Naive thymus-derived CD8-positive, alpha-beta T cell (primary cell): ENCODE measurements around the gene RSAD2. TPM values are rescaled to one million over a fixed set of nuclear protein-coding genes. Genes with fewer than 3 reads are reported as not detected.
"Not testable (repeated sequence)": the region's sequence is repeated elsewhere in the genome, so short reads cannot be mapped to it uniquely, and the experiment has no call there.

Experiments used
- ATAC-seq, 2 donors: fragments of 150-1000 bp; cut with Tn5 transposase in 1 of 2; sonication (Bioruptor Pico), chemical (Tn5 transposase) in 1 of 2; 1 replicate in 1 of 2; 2 replicates in 1 of 2; pipeline ENCODE4 v1.10.0; 2021; ENCODE audit warnings: mild to moderate bottlenecking in 2 of 2, moderate library complexity in 2 of 2
- POLR2A ChIA-PET: fragments of 350-600 bp; sonication (Branson Sonifier 250); formaldehyde crosslinking; loops from one replicate; lab custom pipeline; 2021; ENCODE audit warnings: antibody characterized with exemption; lab: Charles Lee
- DNase-seq, 10 donors: peaks; one replicate each; pipeline versions ENCODE4 v3.0.0 to v3.0.0-alpha.2; 2020 to 2022
- H3K27ac Mint-ChIP-seq, 10 donors: one replicate each; pipeline ENCODE4 v1.8.0; 2020 to 2022; ENCODE audit warnings: mild to moderate bottlenecking in 10 of 10, mixed read lengths in 10 of 10, moderate library complexity in 4 of 10, inconsistent platforms in 1 of 10
- H3K27me3 Mint-ChIP-seq, 5 donors: one replicate each; pipeline ENCODE4 v1.8.0; 2021 to 2022; ENCODE audit warnings: mixed read lengths in 5 of 5
- H3K36me3 Mint-ChIP-seq, 3 donors: one replicate each; pipeline ENCODE4 v1.8.0; 2020 to 2022; ENCODE audit warnings: mixed read lengths in 3 of 3, mild to moderate bottlenecking in 2 of 3, inconsistent platforms in 1 of 3
- H3K4me1 Mint-ChIP-seq, 4 donors: one replicate each; pipeline ENCODE4 v1.8.0; 2021 to 2022; ENCODE audit warnings: mixed read lengths in 4 of 4
- H3K4me3 Mint-ChIP-seq, 10 donors: one replicate each; pipeline ENCODE4 v1.8.0; 2020 to 2022; ENCODE audit warnings: mild to moderate bottlenecking in 10 of 10, mixed read lengths in 10 of 10, moderate library complexity in 6 of 10, inconsistent platforms in 1 of 10
- H3K9me3 Mint-ChIP-seq, 9 donors: one replicate each; pipeline ENCODE4 v1.8.0; 2020 to 2022; ENCODE audit warnings: mixed read lengths in 9 of 9, mild to moderate bottlenecking in 3 of 9, inconsistent platforms in 1 of 9, moderate library complexity in 1 of 9
- polyA plus RNA-seq, 3 donors: library from polyadenylated mRNA; unstranded; fragments of 300-500 nt; fragmentation: Illumina TruSeq; gene quantifications; one replicate each; pipeline ENCODE4 v1.2.3, GENCODE V29; 2021
- total RNA-seq, 8 experiments: library from RNA in 2 of 8; stranded (reverse) in 2 of 8; gene quantifications; one replicate each; pipeline ENCODE4 v1.2.3 and lab custom pipeline; 2021 to 2026

The RSAD2 gene
- total and polyA plus RNA-seq, 5 experiments from 2014 or later, result 4.0 to 11.1 (median 5.2) TPM

DNA sequence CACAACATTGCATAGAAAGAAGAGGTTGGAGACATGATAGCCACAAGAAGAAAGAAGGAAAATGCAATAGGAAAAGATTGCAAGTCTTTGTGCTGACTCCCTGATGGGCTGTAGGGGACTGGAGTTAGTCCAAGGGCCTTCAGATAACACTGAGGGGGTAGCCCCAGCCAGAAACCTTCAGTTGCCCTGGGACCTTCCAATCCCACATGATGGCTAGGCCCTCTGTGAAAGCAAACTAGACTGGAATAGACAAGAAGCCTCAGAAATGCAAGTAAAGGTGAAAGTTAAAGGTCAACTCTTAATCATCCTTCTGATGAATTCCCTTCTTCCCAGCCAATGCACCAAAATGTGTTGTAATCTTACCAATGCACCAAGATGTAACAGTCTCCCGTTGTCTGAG is 31.0 kb upstream of the RSAD2 start:
- H3K9me3 Mint-ChIP-seq, result peaks cover 19 to 88% (median 49%) of the 10 kb centered on the region in 9 donors
- peaks cover 49 to 90% (median 66%) of the 10 kb centered on the region in 3 donors for H3K36me3 Mint-ChIP-seq
- H3K4me1 Mint-ChIP-seq, result peaks cover 0 to 3% (median under 1%) of the 10 kb centered on the region in 4 donors
- no peak overlapping the region for H3K27ac Mint-ChIP-seq
- H3K4me3 Mint-ChIP-seq, result no peak overlapping the region
- POLR2A ChIA-PET, result no interaction called here
- ATAC-seq, result no peak
- no peaks in the 10 kb centered on the region for H3K27me3 Mint-ChIP-seq
- DNase-seq, result no peak

DNA sequence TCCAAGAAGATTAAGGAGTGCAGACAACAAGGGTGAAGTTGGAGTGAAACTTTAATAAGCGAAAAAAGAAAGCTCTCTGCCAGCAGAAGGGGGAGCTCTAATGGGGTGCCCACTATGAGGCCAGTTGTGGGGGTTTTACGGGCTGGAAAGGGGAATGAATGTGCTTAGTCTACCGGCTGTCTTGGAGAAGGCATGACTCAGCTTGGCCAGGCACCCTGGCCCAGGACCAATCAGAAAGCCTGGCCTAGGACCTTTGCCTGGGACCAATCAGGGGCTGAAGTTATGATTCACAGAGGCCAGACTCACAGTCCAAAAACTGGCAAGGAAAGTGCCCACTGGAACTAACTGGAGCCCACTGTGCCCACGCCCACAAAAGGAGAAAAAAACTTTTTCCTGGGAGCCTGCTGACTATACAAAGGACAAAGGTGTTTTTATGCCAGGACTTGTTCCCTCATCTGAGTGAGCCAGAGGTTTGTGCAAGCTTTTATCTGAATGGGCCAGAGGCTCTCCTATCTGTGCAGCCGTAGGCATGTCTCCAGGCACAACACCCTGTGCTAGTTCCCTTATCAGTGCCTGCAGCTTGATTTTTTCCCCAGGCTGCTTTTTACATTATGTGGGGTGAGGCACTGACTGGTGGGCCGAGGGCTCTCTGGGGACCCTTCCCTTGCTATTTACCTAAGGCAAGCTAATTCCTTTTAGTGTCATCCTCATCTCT is 30.5 kb upstream of the RSAD2 start:
- H3K9me3 Mint-ChIP-seq, result peaks cover 18 to 82% (median 49%) of the 10 kb centered on the region in 9 donors
- H3K27me3 Mint-ChIP-seq, result no peaks in the 10 kb centered on the region
- POLR2A ChIA-PET, result no interaction called here
- H3K4me3 Mint-ChIP-seq, result no peak overlapping the region
- ATAC-seq (no peak), DNase-seq (no peak)
- H3K27ac Mint-ChIP-seq, result no peak overlapping the region
- peaks cover 51 to 89% (median 67%) of the 10 kb centered on the region in 3 donors for H3K36me3 Mint-ChIP-seq
- H3K4me1 Mint-ChIP-seq, result peaks cover 0 to 4% (median 3%) of the 10 kb centered on the region in 4 donors

DNA sequence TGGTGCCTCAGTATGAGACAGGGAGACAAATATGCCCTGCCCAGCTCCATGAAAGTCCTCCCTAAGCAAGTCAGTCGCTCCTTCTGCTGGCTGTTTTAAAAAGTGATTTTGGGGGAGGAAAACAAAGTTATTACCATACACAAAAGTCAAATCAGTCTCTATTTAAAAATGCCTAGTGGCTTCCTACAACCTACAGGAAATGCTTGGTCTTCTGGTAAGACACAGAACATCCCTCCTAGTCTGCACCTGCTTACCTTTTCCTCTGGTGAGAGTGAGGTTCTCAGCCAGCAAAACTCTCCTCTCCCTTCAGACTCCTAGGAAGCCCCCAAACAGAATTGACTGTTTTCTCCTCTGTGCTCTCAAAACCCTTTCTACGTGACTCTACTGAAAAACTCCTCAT is 25.4 kb upstream of the RSAD2 start:
- Mint-ChIP-seq H3K36me3 (peaks cover 33 to 88% (median 61%) of the 10 kb centered on the region in 3 donors), H3K4me1 (peaks cover 4 to 16% (median 10%) of the 10 kb centered on the region in 4 donors), H3K27me3 (no peaks in the 10 kb centered on the region), H3K27ac (peak overlapping the region in 5 of 10 donors; percentile 9 to 77 (median 27)), H3K4me3 (no peak overlapping the region), H3K9me3 (peaks cover 8 to 33% (median 22%) of the 10 kb centered on the region in 9 donors)
- POLR2A ChIA-PET, result no interaction called here
- DNase-seq (no peak), ATAC-seq (no peak)

DNA sequence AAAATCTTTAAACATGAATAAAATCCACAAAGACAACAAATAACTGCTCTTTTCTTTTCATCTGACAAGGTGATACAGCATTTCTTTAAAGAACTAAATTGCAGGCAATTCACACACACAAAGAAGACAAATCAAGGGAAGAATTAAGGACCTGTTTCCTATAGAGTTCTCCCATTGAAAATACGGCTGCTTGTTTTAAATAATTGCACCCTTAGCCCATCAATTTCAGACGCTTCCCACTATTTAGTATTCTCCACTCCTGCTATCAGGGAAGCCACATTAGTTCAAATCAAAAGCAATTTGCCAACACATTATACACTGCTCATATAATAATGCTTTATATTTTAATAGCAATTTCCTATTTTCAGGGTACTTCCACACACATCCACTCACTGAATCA is 23.2 kb upstream of the RSAD2 start:
- Mint-ChIP-seq H3K27me3 (no peaks in the 10 kb centered on the region), H3K9me3 (peaks cover 0 to 26% (median 12%) of the 10 kb centered on the region in 9 donors), H3K27ac (no peak overlapping the region), H3K4me3 (no peak overlapping the region), H3K4me1 (peaks cover 4 to 15% (median 11%) of the 10 kb centered on the region in 4 donors), H3K36me3 (peaks cover 25 to 84% (median 62%) of the 10 kb centered on the region in 3 donors)
- DNase-seq (no peak), ATAC-seq (no peak)
- POLR2A ChIA-PET, result interaction anchor here (0.7 kb wide), 1 partner anchor 205 kb away, joined by 3 read pairs; no protein-coding TSS in a partner anchor

DNA sequence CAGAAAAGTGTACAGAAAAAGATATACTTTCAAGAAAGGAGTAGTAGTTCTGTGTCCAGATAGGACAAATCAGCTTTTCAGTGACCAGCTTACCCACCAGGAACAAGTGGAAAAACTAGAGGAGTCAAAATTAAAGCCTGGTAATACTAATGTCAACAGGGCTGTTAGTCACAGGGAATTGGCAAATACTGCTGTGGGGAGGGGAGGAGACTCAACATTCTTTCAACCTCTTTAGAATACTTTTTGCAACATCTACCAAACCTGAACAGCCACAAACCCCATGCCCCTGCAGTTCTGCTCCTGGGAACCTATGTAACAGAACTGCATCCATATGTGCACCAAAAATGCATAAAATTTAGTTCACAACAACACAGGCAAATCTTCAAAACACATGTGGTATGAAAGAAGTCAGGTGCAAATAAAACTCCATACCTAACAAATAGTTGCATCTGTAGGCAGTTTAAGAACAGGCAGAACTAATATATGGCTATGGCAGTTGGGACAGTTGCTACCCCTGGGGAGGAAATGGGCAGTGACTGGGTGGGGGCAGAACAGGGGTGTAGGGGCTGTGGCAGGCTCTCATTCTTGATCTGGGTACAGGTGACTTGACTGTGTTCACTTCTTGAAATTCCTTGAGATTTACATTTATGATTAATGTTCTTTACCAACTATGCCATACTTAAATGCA is 21.6 kb upstream of the RSAD2 start:
- peaks cover 26 to 84% (median 63%) of the 10 kb centered on the region in 3 donors for H3K36me3 Mint-ChIP-seq
- DNase-seq (no peak), ATAC-seq (no peak)
- no peaks in the 10 kb centered on the region for H3K27me3 Mint-ChIP-seq
- no peak overlapping the region for H3K27ac Mint-ChIP-seq
- POLR2A ChIA-PET, result no interaction called here
- H3K4me3 Mint-ChIP-seq, result no peak overlapping the region
- H3K9me3 Mint-ChIP-seq, result peaks cover 0 to 27% (median 16%) of the 10 kb centered on the region in 9 donors
- H3K4me1 Mint-ChIP-seq, result peaks cover 4 to 16% (median 10%) of the 10 kb centered on the region in 4 donors

DNA sequence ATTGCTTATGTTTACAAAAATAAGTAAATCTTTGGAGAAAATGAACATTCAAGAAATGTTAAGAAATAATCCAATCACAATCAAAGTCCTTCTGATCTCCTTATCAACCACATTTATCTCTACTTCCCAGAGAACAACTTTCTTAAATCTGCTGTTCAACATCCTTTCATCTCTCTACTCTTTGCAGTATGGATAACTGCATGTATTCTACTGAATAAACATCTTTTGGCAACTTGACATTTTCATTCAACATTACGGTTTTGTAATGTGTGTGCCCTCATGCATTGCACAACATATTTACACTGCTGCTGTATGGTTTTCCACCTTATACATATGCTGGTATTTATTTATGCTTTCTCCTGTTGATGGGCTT is 21.0 kb upstream of the RSAD2 start:
- POLR2A ChIA-PET, result no interaction called here
- Mint-ChIP-seq H3K27ac (peak overlapping the region in 1 of 10 donors; percentile 48), H3K9me3 (peaks cover 0 to 27% (median 14%) of the 10 kb centered on the region in 9 donors), H3K36me3 (peaks cover 31 to 84% (median 65%) of the 10 kb centered on the region in 3 donors), H3K27me3 (no peaks in the 10 kb centered on the region), H3K4me3 (no peak overlapping the region), H3K4me1 (peaks cover 4 to 16% (median 11%) of the 10 kb centered on the region in 4 donors)
- DNase-seq (no peak), ATAC-seq (no peak)

DNA sequence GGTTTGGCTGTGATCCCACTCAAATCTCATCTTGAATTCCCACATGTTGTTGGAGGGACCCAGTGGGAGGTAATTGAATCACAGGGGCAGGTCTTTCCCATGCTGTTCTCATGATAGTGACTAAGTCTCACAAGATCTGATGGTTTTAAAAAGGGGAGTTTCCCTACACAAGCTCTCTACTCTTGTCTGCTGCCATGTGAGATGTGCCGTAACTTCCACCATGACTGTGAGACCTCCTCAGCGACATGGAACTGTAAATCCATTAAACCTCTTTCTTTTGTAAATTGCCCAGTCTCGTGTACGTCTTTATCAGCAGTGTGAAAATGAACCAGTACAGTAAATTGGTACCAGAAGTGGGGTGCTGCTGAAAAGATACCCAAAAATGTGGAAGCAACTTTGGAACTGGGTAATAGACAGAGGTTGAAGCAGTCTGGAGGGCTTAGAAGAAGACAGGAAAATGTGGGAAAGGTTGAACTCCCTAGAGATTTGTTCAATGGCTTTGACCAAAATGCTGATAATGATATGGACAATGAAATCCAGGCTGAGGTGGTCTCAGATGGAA is 19.0 kb upstream of the RSAD2 start:
- H3K27ac Mint-ChIP-seq, result peak overlapping the region in 1 of 10 donors; percentile 23
- ATAC-seq, POLR2A ChIA-PET, DNase-seq, H3K27me3 Mint-ChIP-seq, H3K4me3 Mint-ChIP-seq: not testable (repeated sequence)
- peaks cover 30 to 81% (median 65%) of the 10 kb centered on the region in 3 donors for H3K36me3 Mint-ChIP-seq
- peaks cover 0 to 21% (median 9%) of the 10 kb centered on the region in 4 donors for H3K4me1 Mint-ChIP-seq
- peaks cover 0 to 27% (median 14%) of the 10 kb centered on the region in 9 donors for H3K9me3 Mint-ChIP-seq

DNA sequence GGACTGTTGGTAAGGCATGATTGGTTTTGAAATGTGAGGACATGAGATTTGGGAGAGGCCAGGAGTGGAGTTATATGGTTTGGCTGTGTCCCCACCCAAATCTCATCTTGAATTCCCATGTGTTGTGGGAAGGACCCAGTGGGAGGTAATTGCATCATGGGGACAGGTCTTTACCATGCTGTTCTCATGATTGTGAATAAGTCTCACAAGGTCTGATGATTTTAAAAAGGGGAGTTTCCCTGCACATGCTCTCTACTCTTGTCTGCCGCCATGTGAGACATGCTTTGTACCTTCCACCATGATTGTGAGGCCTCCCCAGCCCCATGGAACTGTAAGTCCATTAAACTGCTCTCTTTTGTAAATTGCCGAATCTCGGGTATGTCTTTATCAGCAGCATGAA is 17.3 kb upstream of the RSAD2 start:
- Mint-ChIP-seq H3K4me3 (no peak overlapping the region), H3K27me3 (no peaks in the 10 kb centered on the region)

DNA sequence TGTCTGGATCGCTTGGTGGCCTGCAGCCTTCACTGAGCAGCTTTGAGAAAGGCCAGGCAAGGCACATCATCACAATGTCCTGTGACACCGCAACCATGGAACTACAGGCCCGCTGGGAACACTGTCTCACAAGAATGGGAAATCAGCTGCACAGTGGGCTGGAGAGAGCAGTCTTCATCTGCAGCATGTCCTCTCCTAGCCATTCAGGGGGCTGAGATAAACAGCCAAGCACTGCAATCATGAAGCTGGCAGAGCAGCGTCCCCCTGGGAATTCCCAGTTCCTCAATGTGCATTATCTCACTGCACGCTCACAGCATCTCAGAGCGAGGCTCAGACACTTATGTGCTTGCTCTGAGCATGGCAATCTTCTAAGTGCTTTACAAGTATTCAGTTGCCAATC is 13.8 kb upstream of the RSAD2 start:
- Mint-ChIP-seq H3K27ac (peak overlapping the region in 4 of 10 donors; percentile 8 to 85 (median 31)), H3K9me3 (peaks cover 0 to 16% (median 11%) of the 10 kb centered on the region in 9 donors), H3K36me3 (peaks cover 20 to 40% (median 39%) of the 10 kb centered on the region in 3 donors), H3K4me3 (peak overlapping the region in 7 of 10 donors; percentile 75 to 87 (median 85)), H3K4me1 (peaks cover 10 to 46% (median 27%) of the 10 kb centered on the region in 4 donors), H3K27me3 (no peaks in the 10 kb centered on the region)
- no peak for DNase-seq
- no peak for ATAC-seq
- POLR2A ChIA-PET, result interaction anchor here (3.8 kb wide), 1 partner anchor 14 kb away, joined by 61 read pairs; the partner anchor contains the start of gene RSAD2

More for the DNA sequence above, 17.3 kb upstream of the RSAD2 start:
- H3K36me3 Mint-ChIP-seq, result peaks cover 30 to 67% (median 59%) of the 10 kb centered on the region in 3 donors
- no peak for ATAC-seq
- no peak for DNase-seq
- H3K4me1 Mint-ChIP-seq, result peaks cover 5 to 34% (median 18%) of the 10 kb centered on the region in 4 donors
- H3K9me3 Mint-ChIP-seq, result peaks cover 0 to 27% (median 14%) of the 10 kb centered on the region in 9 donors
- H3K27ac Mint-ChIP-seq, result peak overlapping the region in 1 of 10 donors; percentile 50
- POLR2A ChIA-PET, result no interaction called here

DNA sequence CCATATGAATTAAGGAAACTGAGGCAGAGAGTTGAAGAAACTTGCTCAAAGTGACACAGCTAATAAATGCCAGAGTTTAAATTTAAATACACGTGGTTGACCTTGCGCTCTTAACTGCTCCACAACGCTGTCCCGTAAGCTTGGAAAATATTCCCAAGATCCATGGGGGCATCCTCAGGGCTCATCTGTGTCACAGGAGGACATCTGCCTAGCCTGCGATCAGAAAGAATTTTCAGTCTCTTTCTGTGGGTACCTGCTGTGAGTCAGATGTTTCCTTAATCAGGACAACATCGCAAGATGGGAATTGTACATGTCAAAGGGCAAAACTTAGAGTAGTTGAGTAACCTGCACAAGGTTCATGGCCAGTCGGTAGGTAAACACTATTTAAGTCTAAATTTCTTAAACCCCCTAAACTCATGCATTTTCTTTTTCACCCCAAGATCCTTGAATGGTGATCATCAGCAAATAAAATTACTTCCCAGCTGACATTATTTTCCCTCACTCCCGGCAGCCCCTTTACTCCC is 13.3 kb upstream of the RSAD2 start:
- H3K4me1 Mint-ChIP-seq, result peaks cover 10 to 46% (median 27%) of the 10 kb centered on the region in 4 donors
- POLR2A ChIA-PET, result interaction anchor here (0.9 to 3.8 kb wide), 4 partner anchors 13 to 49 kb away, joined by 3 to 61 read pairs (median 10); partner anchors contain the start of gene RSAD2
- peaks cover 0 to 12% (median 8%) of the 10 kb centered on the region in 9 donors for H3K9me3 Mint-ChIP-seq
- H3K27ac Mint-ChIP-seq, result peak overlapping the region in 8 of 10 donors; percentile 53 to 96 (median 68)
- DNase-seq (no peak), ATAC-seq (no peak)
- H3K4me3 Mint-ChIP-seq, result peak overlapping the region; percentile 63 to 90 (median 83)
- H3K36me3 Mint-ChIP-seq, result peaks cover 16 to 36% (median 34%) of the 10 kb centered on the region in 3 donors
- H3K27me3 Mint-ChIP-seq, result no peaks in the 10 kb centered on the region

DNA sequence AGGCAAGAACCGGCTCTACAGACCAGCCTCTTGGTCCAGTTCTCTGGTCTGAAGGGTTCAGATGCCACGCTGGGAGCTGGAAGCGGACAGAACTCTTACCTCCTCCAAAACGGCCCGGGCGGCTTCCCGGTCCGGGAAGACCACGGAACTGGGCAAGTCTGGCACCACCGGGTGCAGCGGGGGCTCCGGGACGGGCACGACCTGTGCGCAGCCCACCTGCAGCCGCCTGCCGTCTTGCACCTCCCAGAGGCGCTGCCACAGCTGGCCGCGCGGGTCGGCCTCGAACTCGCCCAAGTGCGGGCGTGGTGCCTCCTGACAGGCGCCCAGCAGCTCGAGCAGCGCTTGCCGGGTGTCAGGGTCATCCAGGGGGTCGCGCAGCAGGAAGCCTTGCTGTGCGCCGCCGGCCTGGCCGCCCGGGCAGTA is 12.6 kb upstream of the RSAD2 start:
- Mint-ChIP-seq H3K36me3 (peaks cover 16 to 30% (median 29%) of the 10 kb centered on the region in 3 donors), H3K9me3 (peaks cover 0 to 10% (median 7%) of the 10 kb centered on the region in 9 donors), H3K27ac (peak overlapping the region in 9 of 10 donors; percentile 43 to 96 (median 67)), H3K27me3 (no peaks in the 10 kb centered on the region), H3K4me3 (peak overlapping the region; percentile 63 to 90 (median 83)), H3K4me1 (peaks cover 10 to 46% (median 27%) of the 10 kb centered on the region in 4 donors)
- peak in 1 of 10 donors; percentile 39 for DNase-seq
- POLR2A ChIA-PET, result interaction anchor here (0.8 to 3.8 kb wide), 5 partner anchors 12 to 49 kb away, joined by 3 to 61 read pairs (median 8); partner anchors contain the start of gene RSAD2
- peak; percentile 16 to 24 for ATAC-seq
